Measurements from ENCODE around the gene NAA15.

- TF ChIP-seq GATA3 (IDR thresholded peaks at IDR 0.05; ENCODE audit: low read depth, low read length) (no peak), GATA2 (IDR thresholded peaks at IDR 0.05; ENCODE audit: low read depth, low read length) (no peak)
Measured at GRCh38 chr4:139304920-139305319, 3.6 kb downstream of the NAA15 start.

Measured in SH-SY5Y (cell line).